Measurements from ENCODE around the gene LUC7L.
"Not testable (repeated sequence)": the region's sequence is repeated elsewhere in the genome, so short reads cannot be mapped to it uniquely, and the experiment has no call there.

The LUC7L gene

DNA sequence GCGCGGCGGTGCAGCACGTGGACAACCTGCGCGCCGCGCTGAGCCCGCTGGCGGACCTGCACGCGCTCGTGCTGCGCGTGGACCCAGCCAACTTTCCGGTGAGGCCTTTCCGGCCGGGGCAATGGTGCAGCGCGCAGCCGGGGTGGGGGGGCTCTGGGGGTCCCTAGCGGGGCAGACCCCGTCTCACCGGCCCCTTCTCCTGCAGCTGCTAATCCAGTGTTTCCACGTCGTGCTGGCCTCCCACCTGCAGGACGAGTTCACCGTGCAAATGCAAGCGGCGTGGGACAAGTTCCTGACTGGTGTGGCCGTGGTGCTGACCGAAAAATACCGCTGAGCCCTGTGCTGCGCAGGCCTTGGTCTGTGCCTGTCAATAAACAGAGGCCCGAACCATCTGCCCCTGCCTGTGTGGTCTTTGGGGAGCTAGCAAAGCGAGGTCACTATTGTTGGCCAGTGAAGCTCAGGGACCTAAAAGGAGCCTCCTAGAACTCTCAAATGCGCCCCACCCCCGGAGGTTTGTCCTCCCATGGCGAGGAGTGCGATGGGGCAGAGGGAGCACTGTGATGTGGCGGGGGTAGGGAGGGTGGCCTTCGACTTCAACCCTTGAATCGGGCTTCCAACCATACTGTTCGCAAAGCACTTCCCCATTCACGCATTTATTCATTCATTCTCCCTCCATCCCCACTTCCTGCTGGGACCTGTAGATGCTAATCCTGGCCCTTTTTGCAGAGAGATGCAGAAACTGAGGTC, 62.7 kb downstream of the LUC7L start:
- Histone ChIP-seq H3K36me3 (ENCODE audit: low read depth) (no peaks in the 10 kb centered on the region), H3K9me3 (ENCODE audit: severe bottlenecking) (no peaks in the 10 kb centered on the region), H3K4me3 (ENCODE audit: severe bottlenecking) (no peak overlapping the region), H3K27ac (ENCODE audit: poor library complexity, severe bottlenecking) (no peak overlapping the region), H3K27me3 (ENCODE audit: insufficient read depth, poor library complexity, severe bottlenecking) (peaks cover 51% of the 10 kb centered on the region), H3K4me1 (ENCODE audit: insufficient read depth, poor library complexity, severe bottlenecking) (no peaks in the 10 kb centered on the region)
- TF ChIP-seq, protein P1, sequence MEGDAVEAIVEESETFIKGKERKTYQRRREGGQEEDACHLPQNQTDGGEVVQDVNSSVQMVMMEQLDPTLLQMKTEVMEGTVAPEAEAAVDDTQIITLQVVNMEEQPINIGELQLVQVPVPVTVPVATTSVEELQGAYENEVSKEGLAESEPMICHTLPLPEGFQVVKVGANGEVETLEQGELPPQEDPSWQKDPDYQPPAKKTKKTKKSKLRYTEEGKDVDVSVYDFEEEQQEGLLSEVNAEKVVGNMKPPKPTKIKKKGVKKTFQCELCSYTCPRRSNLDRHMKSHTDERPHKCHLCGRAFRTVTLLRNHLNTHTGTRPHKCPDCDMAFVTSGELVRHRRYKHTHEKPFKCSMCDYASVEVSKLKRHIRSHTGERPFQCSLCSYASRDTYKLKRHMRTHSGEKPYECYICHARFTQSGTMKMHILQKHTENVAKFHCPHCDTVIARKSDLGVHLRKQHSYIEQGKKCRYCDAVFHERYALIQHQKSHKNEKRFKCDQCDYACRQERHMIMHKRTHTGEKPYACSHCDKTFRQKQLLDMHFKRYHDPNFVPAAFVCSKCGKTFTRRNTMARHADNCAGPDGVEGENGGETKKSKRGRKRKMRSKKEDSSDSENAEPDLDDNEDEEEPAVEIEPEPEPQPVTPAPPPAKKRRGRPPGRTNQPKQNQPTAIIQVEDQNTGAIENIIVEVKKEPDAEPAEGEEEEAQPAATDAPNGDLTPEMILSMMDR (IDR thresholded peaks at IDR 0.05; ENCODE audit: poor library complexity, severe bottlenecking): no peak
- no peak for ATAC-seq (ENCODE audit: low read depth)
- no peak for DNase-seq (ENCODE audit: low spot score)

DNA sequence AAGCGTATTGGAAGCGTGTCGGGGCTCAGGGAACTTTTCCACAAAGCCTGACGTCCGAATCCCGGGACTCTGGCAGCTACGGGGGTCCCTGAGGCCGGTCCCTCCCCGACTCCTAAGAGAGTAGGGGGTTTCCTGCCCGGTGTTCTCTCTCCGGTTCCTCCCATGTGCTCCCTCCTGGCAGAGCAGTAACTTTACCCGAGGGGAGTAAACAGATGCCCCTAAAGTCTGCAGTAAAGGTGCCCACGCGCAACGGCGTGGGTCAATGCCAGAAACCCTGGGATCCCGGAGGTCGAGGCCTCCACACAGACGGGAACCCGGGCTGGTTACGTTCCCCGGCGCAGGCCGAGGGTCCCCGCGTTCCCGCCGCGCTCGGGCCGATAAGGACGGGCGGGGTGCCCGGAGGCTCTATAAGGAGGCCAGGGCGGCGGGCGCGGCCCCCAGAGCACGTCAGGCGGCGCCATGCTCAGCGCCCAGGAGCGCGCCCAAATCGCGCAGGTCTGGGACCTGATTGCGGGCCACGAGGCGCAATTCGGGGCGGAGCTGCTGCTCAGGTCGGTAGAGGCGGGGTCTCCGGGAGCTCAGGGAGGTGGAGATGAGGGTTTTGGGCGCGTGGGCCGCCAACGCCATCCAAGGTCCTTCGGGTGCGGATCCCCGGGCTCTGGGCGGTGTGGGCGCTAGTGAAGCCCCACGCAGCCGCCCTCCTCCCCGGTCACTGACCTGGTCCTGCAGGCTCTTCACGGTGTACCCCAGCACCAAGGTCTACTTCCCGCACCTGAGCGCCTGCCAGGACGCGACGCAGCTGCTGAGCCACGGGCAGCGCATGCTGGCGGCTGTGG, 63.5 kb downstream of the LUC7L start, which contains the start of gene HBM:
HBM (plus strand) TSS at position 440 of the 836 bp plus-strand sequence; CDS start at position 460, 20 bp downstream.
- Histone ChIP-seq H3K9me3 (ENCODE audit: severe bottlenecking) (no peaks in the 10 kb centered on the region), H3K36me3 (ENCODE audit: low read depth) (no peaks in the 10 kb centered on the region), H3K27me3 (ENCODE audit: insufficient read depth, poor library complexity, severe bottlenecking) (peaks cover 43% of the 10 kb centered on the region), H3K27ac (ENCODE audit: poor library complexity, severe bottlenecking) (no peak within 1 kb of the TSS), H3K4me1 (ENCODE audit: insufficient read depth, poor library complexity, severe bottlenecking) (no peaks in the 10 kb centered on the region), H3K4me3 (ENCODE audit: severe bottlenecking) (no peak within 1 kb of the TSS)
- ATAC-seq (ENCODE audit: low read depth): no peak
- TF ChIP-seq, protein P1 (IDR thresholded peaks at IDR 0.05; ENCODE audit: poor library complexity, severe bottlenecking): no peak
- DNase-seq (ENCODE audit: low spot score): no peak

DNA sequence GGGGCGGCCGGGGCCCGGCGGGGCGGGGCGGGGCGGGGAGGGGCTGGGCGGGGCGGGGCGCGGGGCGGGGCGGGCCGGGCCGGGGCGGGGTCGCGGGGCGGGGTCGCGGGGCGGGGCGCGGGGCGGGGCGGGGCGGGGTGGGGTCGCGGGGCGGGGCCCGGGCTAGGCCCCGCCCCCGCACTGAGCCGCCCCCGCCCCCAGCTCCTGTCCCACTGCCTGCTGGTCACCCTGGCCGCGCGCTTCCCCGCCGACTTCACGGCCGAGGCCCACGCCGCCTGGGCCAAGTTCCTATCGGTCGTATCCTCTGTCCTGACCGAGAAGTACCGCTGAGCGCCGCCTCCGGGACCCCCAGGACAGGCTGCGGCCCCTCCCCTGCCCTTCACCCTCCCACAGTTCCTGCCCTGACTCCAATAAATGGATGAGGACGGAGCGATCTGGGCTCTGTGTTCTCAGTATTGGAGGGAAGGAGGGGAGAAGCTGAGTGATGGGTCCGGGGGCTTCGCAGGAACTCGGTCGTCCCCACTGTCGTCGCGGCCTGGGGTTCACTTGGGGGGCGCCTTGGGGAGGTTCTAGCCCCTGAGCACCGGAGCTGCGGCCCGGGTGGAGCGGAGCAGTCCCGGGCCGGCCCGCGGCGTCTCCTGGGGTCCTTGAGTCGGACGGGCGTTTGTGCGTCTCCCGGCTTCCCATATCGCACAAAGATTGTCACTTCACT, 64.3 kb downstream of the LUC7L start:
- DNase-seq (ENCODE audit: low spot score) (no peak), ATAC-seq (ENCODE audit: low read depth) (no peak)
- Histone ChIP-seq H3K27ac (ENCODE audit: poor library complexity, severe bottlenecking) (no peak overlapping the region), H3K36me3 (ENCODE audit: low read depth) (no peaks in the 10 kb centered on the region), H3K27me3 (ENCODE audit: insufficient read depth, poor library complexity, severe bottlenecking) (peaks cover 36% of the 10 kb centered on the region), H3K9me3 (ENCODE audit: severe bottlenecking) (no peaks in the 10 kb centered on the region), H3K4me1 (ENCODE audit: insufficient read depth, poor library complexity, severe bottlenecking) (no peaks in the 10 kb centered on the region), H3K4me3 (ENCODE audit: severe bottlenecking) (no peak overlapping the region)
- TF ChIP-seq, protein P1 (IDR thresholded peaks at IDR 0.05; ENCODE audit: poor library complexity, severe bottlenecking): no peak

DNA sequence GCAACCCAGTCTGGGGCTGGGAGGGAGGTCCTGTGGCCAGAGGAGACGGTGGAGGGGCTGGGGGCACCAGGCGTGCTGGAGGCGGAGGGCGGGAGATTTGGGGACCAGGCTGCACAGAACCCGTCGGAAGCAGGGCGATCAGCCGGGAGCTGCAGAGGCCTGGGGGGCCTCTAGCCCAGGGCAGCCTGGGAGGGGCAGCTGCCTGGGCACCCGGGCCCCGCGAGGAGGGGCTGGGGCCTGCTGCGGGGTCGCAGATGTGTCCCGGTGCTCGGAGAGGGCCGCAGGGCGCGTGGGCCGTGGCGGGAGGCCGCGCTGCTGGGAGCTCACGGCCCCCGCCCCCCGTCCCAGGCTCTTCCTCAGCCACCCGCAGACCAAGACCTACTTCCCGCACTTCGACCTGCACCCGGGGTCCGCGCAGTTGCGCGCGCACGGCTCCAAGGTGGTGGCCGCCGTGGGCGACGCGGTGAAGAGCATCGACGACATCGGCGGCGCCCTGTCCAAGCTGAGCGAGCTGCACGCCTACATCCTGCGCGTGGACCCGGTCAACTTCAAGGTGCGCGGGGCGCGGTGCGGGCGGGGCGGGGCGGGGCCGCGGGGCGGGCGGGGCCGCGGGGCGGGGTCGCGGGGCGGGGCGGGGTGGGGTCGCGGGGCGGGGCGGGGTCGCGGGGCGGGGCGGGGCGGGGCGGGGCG, 65.0 kb downstream of the LUC7L start:
- H3K4me1 ChIP-seq (ENCODE audit: insufficient read depth, poor library complexity, severe bottlenecking); ATAC-seq (ENCODE audit: low read depth): not testable (repeated sequence)

DNA sequence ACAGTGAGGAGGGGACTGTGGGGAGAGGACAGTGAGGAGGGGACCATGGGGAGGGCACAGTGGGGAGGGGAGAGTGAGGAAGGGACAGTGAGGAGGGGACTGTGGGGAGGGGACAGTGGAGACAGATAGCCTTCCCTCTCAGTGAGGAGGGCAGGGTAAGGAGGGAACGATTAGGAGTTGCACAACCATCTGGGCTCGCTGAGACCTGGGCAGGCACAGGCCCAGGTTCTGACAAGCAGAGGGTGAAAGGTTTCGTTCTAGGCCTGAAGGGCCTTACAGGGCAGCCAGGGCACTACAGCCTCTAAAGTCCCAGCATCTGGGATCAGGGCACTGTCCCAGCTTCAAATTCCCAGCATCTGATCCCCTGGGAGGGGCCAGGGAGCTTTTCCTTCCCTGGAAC, 65.6 kb downstream of the LUC7L start:
- ATAC-seq (ENCODE audit: low read depth): peak; percentile 22; the same call in 2 of the 3 replicates
- H3K27ac ChIP-seq (ENCODE audit: poor library complexity, severe bottlenecking); H3K36me3 ChIP-seq (ENCODE audit: low read depth); H3K4me3 ChIP-seq (ENCODE audit: severe bottlenecking); H3K4me1 ChIP-seq (ENCODE audit: insufficient read depth, poor library complexity, severe bottlenecking); DNase-seq (ENCODE audit: low spot score); H3K9me3 ChIP-seq (ENCODE audit: severe bottlenecking): not testable (repeated sequence)
- H3K27me3 ChIP-seq (ENCODE audit: insufficient read depth, poor library complexity, severe bottlenecking): peaks cover 36% of the 10 kb centered on the region

More for the DNA sequence above, 65.0 kb downstream of the LUC7L start:
- H3K36me3 ChIP-seq (ENCODE audit: low read depth); DNase-seq (ENCODE audit: low spot score); H3K4me3 ChIP-seq (ENCODE audit: severe bottlenecking); H3K27ac ChIP-seq (ENCODE audit: poor library complexity, severe bottlenecking); H3K9me3 ChIP-seq (ENCODE audit: severe bottlenecking): not testable (repeated sequence)
- H3K27me3 ChIP-seq (ENCODE audit: insufficient read depth, poor library complexity, severe bottlenecking): peaks cover 36% of the 10 kb centered on the region

DNA sequence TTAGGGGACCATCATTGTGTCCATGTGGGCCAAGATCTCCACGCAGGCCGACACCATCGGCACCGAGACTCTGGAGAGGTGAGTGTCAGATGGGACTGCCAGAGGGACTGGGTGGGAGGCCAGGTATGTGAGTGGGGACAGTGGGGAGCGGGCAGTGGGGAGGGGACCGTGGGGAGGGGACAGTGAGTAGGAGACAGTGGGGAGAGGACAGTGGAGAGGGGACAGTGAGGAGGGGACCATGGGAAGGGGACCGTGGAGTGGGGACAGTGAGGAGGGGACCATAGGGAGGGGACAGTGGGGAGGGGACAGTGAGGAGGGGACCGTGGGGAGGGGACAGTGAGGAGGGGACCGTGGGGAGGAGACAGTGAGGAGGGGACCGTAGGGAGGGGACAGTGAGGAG, 66.1 kb downstream of the LUC7L start:
- peaks cover 33% of the 10 kb centered on the region for H3K27me3 ChIP-seq (ENCODE audit: insufficient read depth, poor library complexity, severe bottlenecking)
- not testable (repeated sequence) for H3K4me1 ChIP-seq (ENCODE audit: insufficient read depth, poor library complexity, severe bottlenecking); H3K36me3 ChIP-seq (ENCODE audit: low read depth); H3K4me3 ChIP-seq (ENCODE audit: severe bottlenecking); H3K27ac ChIP-seq (ENCODE audit: poor library complexity, severe bottlenecking); DNase-seq (ENCODE audit: low spot score); H3K9me3 ChIP-seq (ENCODE audit: severe bottlenecking); ATAC-seq (ENCODE audit: low read depth)

All from RWPE2 (cell line).